D721Med (cell line): ENCODE measurements around the gene AAMP.

ENCODE experiments used
- DNase-seq: peaks from one replicate; pipeline ENCODE4 v3.0.0; 2011; ENCODE audit warnings: low spot score; ENCODE audit not compliant: insufficient read length
- FAIRE-seq: peaks from 2 replicates; lab custom pipeline; 2011; peaks lifted over from hg19 to GRCh38; lab: Jason Lieb, UNC
- TF ChIP-seq, protein P1 (sequence below): IDR thresholded peaks from 2 replicates; pipeline ENCODE4 v1.5.1; 2012; ENCODE audit warnings: mild to moderate bottlenecking, control low read depth; ENCODE audit not compliant: insufficient read depth; ENCODE audit errors: missing control alignments

Gene AAMP

DNA sequence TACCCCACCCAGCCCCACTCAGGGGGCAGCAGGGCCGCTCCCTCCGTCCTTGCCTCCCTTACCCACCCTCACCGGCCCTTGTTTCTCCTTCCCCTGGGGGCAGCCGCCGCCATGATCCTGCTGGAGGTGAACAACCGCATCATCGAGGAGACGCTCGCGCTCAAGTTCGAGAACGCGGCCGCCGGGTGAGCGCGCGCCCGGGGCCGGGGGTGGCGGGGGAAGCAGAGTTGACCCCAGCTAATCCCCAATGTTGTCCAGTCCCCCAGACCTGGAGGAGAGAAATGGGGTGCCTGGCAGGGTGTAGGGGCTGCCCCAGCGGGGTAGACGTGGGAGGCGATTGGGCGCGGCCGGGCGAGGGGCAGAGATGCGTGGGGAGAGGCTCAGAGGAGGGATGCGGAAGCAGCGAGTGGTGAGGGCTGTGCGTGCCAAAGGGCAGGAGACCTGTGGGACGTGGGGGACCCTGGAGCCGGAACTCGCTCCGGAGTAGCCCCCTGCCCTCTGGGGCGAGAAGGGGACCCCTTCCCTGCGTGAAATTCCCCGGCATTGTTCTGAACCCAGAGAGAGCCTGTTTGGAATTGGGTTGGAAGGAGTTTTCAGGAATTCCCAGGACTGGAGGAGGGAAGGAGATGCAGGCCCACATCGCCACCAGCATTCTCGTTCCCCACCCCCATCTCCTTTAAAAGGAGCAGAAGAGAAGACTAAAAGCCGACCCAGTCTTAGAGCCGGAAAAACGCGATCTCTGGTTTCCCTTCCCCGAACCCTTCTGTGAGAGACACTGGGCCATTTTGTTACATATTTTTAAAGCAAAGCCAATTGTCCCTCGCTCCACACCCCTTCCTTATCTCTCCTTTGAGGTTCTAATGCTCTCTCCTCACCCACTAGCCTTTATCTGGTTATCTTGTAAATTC lies 52.3 kb downstream of the AAMP start:
- TF ChIP-seq, protein P1, sequence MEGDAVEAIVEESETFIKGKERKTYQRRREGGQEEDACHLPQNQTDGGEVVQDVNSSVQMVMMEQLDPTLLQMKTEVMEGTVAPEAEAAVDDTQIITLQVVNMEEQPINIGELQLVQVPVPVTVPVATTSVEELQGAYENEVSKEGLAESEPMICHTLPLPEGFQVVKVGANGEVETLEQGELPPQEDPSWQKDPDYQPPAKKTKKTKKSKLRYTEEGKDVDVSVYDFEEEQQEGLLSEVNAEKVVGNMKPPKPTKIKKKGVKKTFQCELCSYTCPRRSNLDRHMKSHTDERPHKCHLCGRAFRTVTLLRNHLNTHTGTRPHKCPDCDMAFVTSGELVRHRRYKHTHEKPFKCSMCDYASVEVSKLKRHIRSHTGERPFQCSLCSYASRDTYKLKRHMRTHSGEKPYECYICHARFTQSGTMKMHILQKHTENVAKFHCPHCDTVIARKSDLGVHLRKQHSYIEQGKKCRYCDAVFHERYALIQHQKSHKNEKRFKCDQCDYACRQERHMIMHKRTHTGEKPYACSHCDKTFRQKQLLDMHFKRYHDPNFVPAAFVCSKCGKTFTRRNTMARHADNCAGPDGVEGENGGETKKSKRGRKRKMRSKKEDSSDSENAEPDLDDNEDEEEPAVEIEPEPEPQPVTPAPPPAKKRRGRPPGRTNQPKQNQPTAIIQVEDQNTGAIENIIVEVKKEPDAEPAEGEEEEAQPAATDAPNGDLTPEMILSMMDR: no peak
- no peak for FAIRE-seq
- no peak for DNase-seq

DNA sequence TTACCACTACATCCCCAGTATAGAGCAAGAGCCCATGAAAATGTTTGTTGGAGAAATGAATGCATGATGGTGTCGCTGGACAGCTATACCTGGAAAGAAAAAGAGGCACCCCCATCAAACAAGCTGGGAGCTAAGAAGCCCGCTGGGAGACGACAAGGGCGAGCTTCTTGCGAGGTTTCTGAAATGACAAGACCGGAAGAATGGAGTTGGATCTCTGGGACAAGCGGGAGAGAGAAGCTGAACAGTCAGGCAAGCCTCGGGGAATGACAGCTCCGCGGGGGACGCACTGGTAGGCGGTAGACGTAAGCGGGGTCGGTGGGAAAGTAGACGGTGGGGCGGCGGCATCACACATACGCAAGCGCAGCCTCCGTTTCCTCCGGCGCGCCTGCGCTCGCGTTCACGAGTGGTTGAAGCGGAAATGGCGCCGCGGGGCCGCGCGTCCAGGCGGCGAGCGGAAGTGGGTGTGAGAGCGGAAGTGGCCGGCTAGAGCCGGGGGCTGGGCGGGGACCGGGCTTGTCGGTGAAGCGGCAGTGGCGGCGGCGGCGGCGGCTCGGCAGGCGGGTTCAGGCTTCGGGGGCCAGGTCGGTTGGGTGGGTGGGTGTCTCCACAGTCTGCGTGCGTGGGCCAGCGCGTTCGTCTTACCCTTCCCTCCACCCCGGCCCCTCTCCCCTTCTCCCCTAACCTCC lies 53.1 kb downstream of the AAMP start, which contains the start of gene ARPC2:
ARPC2 (plus strand) TSS at position 516 of the 686 bp plus-strand sequence. CDS start 282 bp downstream, outside the sequence.
- TF ChIP-seq, protein P1: no peak
- DNase-seq (peak; percentile 80), FAIRE-seq (no peak)

DNA sequence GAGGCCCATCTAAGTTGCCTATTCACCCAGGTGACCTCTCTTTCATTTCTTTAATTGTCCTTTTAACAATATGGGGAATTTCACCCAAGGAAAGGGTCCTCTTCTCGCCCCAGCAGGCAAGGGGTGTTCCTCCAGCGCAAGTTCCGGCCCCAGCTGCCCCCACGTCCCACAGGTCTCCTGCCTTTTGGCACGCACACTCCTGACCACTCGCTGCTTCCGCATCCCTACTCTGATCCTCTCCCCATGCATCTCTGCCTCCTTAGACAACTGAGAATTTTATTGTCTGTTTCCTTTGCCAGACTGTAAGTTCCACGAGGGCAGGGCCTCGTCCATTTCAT lies 53.6 kb downstream of the AAMP start:
- TF ChIP-seq, protein P1: no peak
- DNase-seq: no peak
- FAIRE-seq: no peak
